B cell (primary cell): ENCODE results near the gene TRIM9. TPM values are rescaled to one million over a fixed set of nuclear protein-coding genes. Genes with fewer than 3 reads are reported as not detected.

ENCODE experiments used
- ATAC-seq: fragments of 200-7000 bp; cut with Tn5 transposase; one replicate; pipeline ENCODE4 v1.10.0; 2021; ENCODE audit warnings: low read depth, mild to moderate bottlenecking, moderate number of reproducible peaks, moderate library complexity
- CTCF ChIA-PET: fragments of 350-600 bp; sonication (Branson Sonifier 250); formaldehyde crosslinking; loops from one replicate; lab custom pipeline; 2021; ENCODE audit warnings: antibody characterized with exemption, inconsistent platforms; lab: Charles Lee
- POLR2A ChIA-PET: fragments of 350-600 bp; sonication (Branson Sonifier 250); formaldehyde crosslinking; loops from one replicate; lab custom pipeline; 2021; ENCODE audit warnings: antibody characterized with exemption; lab: Charles Lee
- DNase-seq: peaks from one replicate; pipeline ENCODE4 v3.0.0; 2013
- H2AFZ ChIP-seq: 2 replicates; pipeline ENCODE4 v1.6.1; 2012; ENCODE audit warnings: mild to moderate bottlenecking, low read depth, low read length; ENCODE audit not compliant: insufficient read depth, poor library complexity, severe bottlenecking
- H3K27ac ChIP-seq, 2 donors: 1 replicate in 1 of 2; 2 replicates in 1 of 2; pipeline ENCODE4 v1.5.1; 2012 to 2013; ENCODE audit warnings: low read length in 2 of 2, mild to moderate bottlenecking in 2 of 2, moderate library complexity in 1 of 2
- H3K27me3 ChIP-seq, 4 experiments: fragments of 200-600 bp in 1 of 4; sonication (generic) in 1 of 4; replicated peaks in 1 of 4; 1 replicate in 2 of 4; 2 replicates in 2 of 4; pipeline versions ENCODE4 v1.6.1 to v1.7.0; 2013 to 2016; ENCODE audit warnings: low read length in 3 of 4, mild to moderate bottlenecking in 2 of 4, mixed read lengths in 1 of 4, moderate library complexity in 1 of 4; ENCODE audit not compliant: insufficient read depth in 4 of 4, control insufficient read depth in 3 of 4; ENCODE audit errors: control extremely low read depth in 1 of 4
- H3K36me3 ChIP-seq, 2 experiments: replicated peaks in 1 of 2; 1 replicate in 1 of 2; 2 replicates in 1 of 2; pipeline versions ENCODE4 v1.6.1 to v1.7.1; 2013; ENCODE audit warnings: low read length in 1 of 2; ENCODE audit not compliant: insufficient read depth in 2 of 2, control insufficient read depth in 1 of 2; ENCODE audit errors: control extremely low read depth in 1 of 2, extremely low read depth in 1 of 2
- H3K4me1 ChIP-seq, 2 donors: fragments of 200-600 bp in 1 of 2; sonication (generic) in 1 of 2; 1 replicate in 1 of 2; 2 replicates in 1 of 2; pipeline versions ENCODE4 v1.5.1 to v1.6.1; 2013 to 2017; ENCODE audit warnings: low read length in 2 of 2; ENCODE audit not compliant: control insufficient read depth in 2 of 2, insufficient read depth in 2 of 2
- H3K4me2 ChIP-seq: replicated peaks from 2 replicates; pipeline ENCODE3; 2012; ENCODE audit warnings: mild to moderate bottlenecking, low read depth, low read length; ENCODE audit not compliant: poor library complexity, severe bottlenecking
- H3K4me3 ChIP-seq, 5 experiments: fragments of 200-600 bp in 1 of 5; sonication (generic) in 1 of 5; 1 replicate in 3 of 5; 2 replicates in 2 of 5; pipeline versions ENCODE4 v1.5.1 to v1.7.0; 2011 to 2016; ENCODE audit warnings: low read length in 4 of 5, mild to moderate bottlenecking in 4 of 5, low read depth in 2 of 5, control low read depth in 1 of 5, moderate library complexity in 1 of 5; ENCODE audit not compliant: insufficient read depth in 1 of 5; ENCODE audit errors: control extremely low read depth in 1 of 5, extremely low read depth in 1 of 5
- H3K79me2 ChIP-seq: fragments of 200-600 bp; sonication (generic); one replicate; pipeline ENCODE4 v1.6.0; 2016; ENCODE audit warnings: low read length; ENCODE audit not compliant: control insufficient read depth, insufficient read depth
- H3K9ac ChIP-seq: fragments of 200-600 bp; sonication (generic); 2 replicates; pipeline ENCODE4 v1.6.1; 2017; ENCODE audit warnings: mild to moderate bottlenecking, low read length, moderate library complexity
- H3K9me3 ChIP-seq, 3 donors: one replicate each; pipeline versions ENCODE4 v1.6.1 to v1.7.1; 2013; ENCODE audit warnings: low read length in 2 of 3; ENCODE audit not compliant: control insufficient read depth in 2 of 3, insufficient read depth in 1 of 3; ENCODE audit errors: control extremely low read depth in 1 of 3
- H4K20me1 ChIP-seq: 2 replicates; pipeline ENCODE4 v1.6.0; 2012; ENCODE audit warnings: mild to moderate bottlenecking, low read length; ENCODE audit not compliant: insufficient read depth, control insufficient read depth, poor library complexity, severe bottlenecking
- H3K27ac Mint-ChIP-seq: one replicate; pipeline ENCODE4 v1.8.0; 2021; ENCODE audit warnings: mixed read lengths
- H3K27me3 Mint-ChIP-seq: one replicate; pipeline ENCODE4 v1.8.0; 2021; ENCODE audit warnings: mixed read lengths
- H3K4me1 Mint-ChIP-seq: one replicate; pipeline ENCODE4 v1.8.0; 2021; ENCODE audit warnings: mixed read lengths
- H3K4me3 Mint-ChIP-seq: one replicate; pipeline ENCODE4 v1.8.0; 2021; ENCODE audit warnings: mixed read lengths
- H3K9me3 Mint-ChIP-seq: one replicate; pipeline ENCODE4 v1.8.0; 2022; ENCODE audit warnings: mixed read lengths; ENCODE audit not compliant: insufficient read depth
- CTCF ChIP-seq: fragments of 200-600 bp; IDR thresholded peaks from one replicate; pipeline ENCODE4 v1.8.0; 2022; ENCODE audit warnings: antibody characterized with exemption, mild to moderate bottlenecking
- EZH2 ChIP-seq: IDR thresholded peaks from 2 replicates; pipeline ENCODE4 v1.6.1; 2012; ENCODE audit warnings: borderline replicate concordance, low read depth, mild to moderate bottlenecking, moderate library complexity, low read length; ENCODE audit not compliant: insufficient read depth, poor library complexity, severe bottlenecking
- WGBS: methylation state at CpG from one replicate; pipeline ENCODE4 v1.1.5; 2013; ENCODE audit warnings: missing lambda C conversion rate; ENCODE audit not compliant: insufficient coverage; 5-methylcytosine and 5-hydroxymethylcytosine counted together
- intact Hi-C: fragments of 100-400 bp; cut with micrococcal nuclease; formaldehyde crosslinking; loops from one replicate; pipeline ENCODE4 v1.10.0; 2022
- polyA plus RNA-seq: library from polyadenylated mRNA; depleted of rRNA; stranded (reverse); fragments of >200 nt; gene quantifications from 2 replicates; pipeline ENCODE4 v1.2.3, GENCODE V29; 2012
- total RNA-seq, 2 donors: library from RNA; stranded (reverse); fragments of 120-200 nt in 1 of 2; gene quantifications; 1 replicate in 1 of 2; 2 replicates in 1 of 2; pipeline versions ENCODE4 v1.2.3 to v1.2.4, GENCODE V29; 2013 to 2022

Gene TRIM9
- total and polyA plus RNA-seq, 2 donors (not counting 1 experiment from before 2014, with no cell fraction given) = 0.24 to 0.32 TPM

GRCh38 chr14:51067295-51067694 lies 27.6 kb downstream of the TRIM9 start:
- WGBS = 86% methylated on average over 4 of the region's 4 CpGs
- ATAC-seq = no peak
- no peaks in the 10 kb centered on the region for H3K4me1 Mint-ChIP-seq
- no peak overlapping the region for H3K4me2 ChIP-seq
- no peaks in the 10 kb centered on the region for H4K20me1 ChIP-seq
- H3K27ac Mint-ChIP-seq = no peak overlapping the region
- peaks cover 7% of the 10 kb centered on the region for H3K27me3 Mint-ChIP-seq
- H2AFZ ChIP-seq = no peak overlapping the region
- ChIA-PET CTCF (no interaction called here), POLR2A (no interaction called here)
- no peaks in the 10 kb centered on the region for H3K36me3 ChIP-seq
- intact Hi-C loops = no loop called here
- no peak overlapping the region for H3K27ac ChIP-seq
- DNase-seq = no peak
- no peaks in the 10 kb centered on the region for H3K4me1 ChIP-seq
- H3K4me3 ChIP-seq = no peak overlapping the region
- no peaks in the 10 kb centered on the region for H3K79me2 ChIP-seq
- no peak overlapping the region for H3K4me3 Mint-ChIP-seq
- H3K27me3 ChIP-seq = peaks cover 0 to 3% (median 0%) of the 10 kb centered on the region in 4 experiments
- H3K9me3 ChIP-seq = peaks cover 0 to 11% (median 1%) of the 10 kb centered on the region in 3 donors
- peaks cover 5% of the 10 kb centered on the region for H3K9me3 Mint-ChIP-seq
- H3K9ac ChIP-seq = no peak overlapping the region
- TF ChIP-seq EZH2 (no peak), CTCF (no peak)

GRCh38 chr14:51066576-51066975 lies 28.3 kb downstream of the TRIM9 start:
- Histone ChIP-seq H3K9ac (no peak overlapping the region), H3K27ac (no peak overlapping the region), H3K36me3 (no peaks in the 10 kb centered on the region), H3K4me2 (no peak overlapping the region), H3K4me1 (no peaks in the 10 kb centered on the region), H3K9me3 (peaks cover 0 to 11% (median 1%) of the 10 kb centered on the region in 3 donors), H3K79me2 (no peaks in the 10 kb centered on the region), H2AFZ (no peak overlapping the region), H3K27me3 (no peaks in the 10 kb centered on the region), H3K4me3 (no peak overlapping the region), H4K20me1 (no peaks in the 10 kb centered on the region)
- DNase-seq (no peak), ATAC-seq (no peak)
- CTCF ChIA-PET = no interaction called here
- Mint-ChIP-seq H3K27me3 (peaks cover 7% of the 10 kb centered on the region), H3K9me3 (peaks cover 5% of the 10 kb centered on the region), H3K4me1 (no peaks in the 10 kb centered on the region), H3K4me3 (no peak overlapping the region), H3K27ac (no peak overlapping the region)
- intact Hi-C loops = no loop called here
- TF ChIP-seq EZH2 (no peak), CTCF (no peak)
- 91% methylated on average over 4 of the region's 8 CpGs for WGBS
- POLR2A ChIA-PET = no interaction called here
